Panc1 (cell line): Measurements from ENCODE around the gene TANC1. TPM values are rescaled to one million over a fixed set of nuclear protein-coding genes. Genes with fewer than 3 reads are reported as not detected.

ENCODE experiments used
- ATAC-seq: fragments of 200-7000 bp; cut with Tn5 transposase; 2 replicates; pipeline ENCODE4 v1.9.1; 2020; ENCODE audit warnings: mild to moderate bottlenecking, moderate library complexity
- BruUV-seq: library from RNA; stranded (reverse); fragments of 400-500 nt; replicated peaks from 2 replicates; lab custom pipeline; 2021; lab: Mats Ljungman, UMichigan
- CTCF ChIA-PET: fragments of 300-600 bp; sonication (Branson Sonifier 250); formaldehyde crosslinking; loops from one replicate; lab custom pipeline; 2022; ENCODE audit warnings: antibody characterized with exemption; lab: Charles Lee
- POLR2A ChIA-PET: fragments of 300-600 bp; sonication (Branson Sonifier 250); formaldehyde crosslinking; loops from one replicate; lab custom pipeline; 2022; ENCODE audit warnings: antibody characterized with exemption; lab: Charles Lee
- DNase-seq: peaks from one replicate; pipeline ENCODE4 v3.0.0-alpha.2; 2010; ENCODE audit warnings: low read depth, low spot score
- H3K27ac ChIP-seq: 2 replicates; pipeline ENCODE4 v1.5.1; 2011; ENCODE audit warnings: mild to moderate bottlenecking, low read length, inconsistent platforms
- H3K27me3 ChIP-seq: fragments of 200-500 bp; sonication (Bioruptor generic); 2 replicates; pipeline ENCODE4 v1.6.0; 2014; ENCODE audit warnings: low read length, inconsistent platforms; ENCODE audit not compliant: control insufficient read depth, insufficient read depth
- H3K36me3 ChIP-seq: fragments of 200-500 bp; sonication (Bioruptor generic); 2 replicates; pipeline ENCODE4 v1.5.1; 2014; ENCODE audit warnings: inconsistent platforms, mild to moderate bottlenecking, low read length, moderate library complexity; ENCODE audit not compliant: control insufficient read depth, insufficient read depth
- H3K4me1 ChIP-seq: 2 replicates; pipeline ENCODE4 v1.5.1; 2011; ENCODE audit warnings: inconsistent platforms, mild to moderate bottlenecking, low read length, moderate library complexity; ENCODE audit not compliant: control insufficient read depth, insufficient read depth
- H3K4me3 ChIP-seq, 2 experiments: 2 replicates each; pipeline ENCODE4 v1.5.1; 2011 to 2012; ENCODE audit warnings: low read depth in 2 of 2, low read length in 2 of 2, mild to moderate bottlenecking in 2 of 2, inconsistent platforms in 1 of 2, moderate library complexity in 1 of 2
- H3K9me3 ChIP-seq: fragments of 200-500 bp; sonication (Bioruptor generic); 2 replicates; pipeline ENCODE4 v1.5.1; 2014; ENCODE audit warnings: low read depth, mild to moderate bottlenecking, inconsistent platforms, low read length, moderate library complexity; ENCODE audit not compliant: control insufficient read depth, insufficient read depth
- CTCF ChIP-seq: fragments of 450-650 bp; IDR thresholded peaks from 2 replicates; pipeline ENCODE4 v1.5.1; 2017; ENCODE audit warnings: mild to moderate bottlenecking
- POLR2AphosphoS5 ChIP-seq: IDR thresholded peaks from 2 replicates; pipeline ENCODE4 v1.6.1; 2012; ENCODE audit warnings: mild to moderate bottlenecking, low read depth, low read length, moderate library complexity
- REST ChIP-seq, 2 experiments: IDR thresholded peaks; 2 replicates each; pipeline ENCODE4 v1.6.1; 2011 to 2012; ENCODE audit warnings: low read depth in 2 of 2, control low read depth in 1 of 2, low read length in 1 of 2, mild to moderate bottlenecking in 1 of 2, moderate library complexity in 1 of 2; ENCODE audit not compliant: insufficient read depth in 1 of 2
- SIN3A ChIP-seq: IDR thresholded peaks from 2 replicates; pipeline ENCODE4 v1.6.1; 2012; ENCODE audit warnings: low read depth, mild to moderate bottlenecking, low read length, moderate library complexity, borderline replicate concordance; ENCODE audit not compliant: insufficient read depth
- TCF7L2 ChIP-seq: IDR thresholded peaks from 2 replicates; pipeline ENCODE4 v1.6.1; 2011; ENCODE audit warnings: mild to moderate bottlenecking, low read depth, low read length, inconsistent platforms
- in situ Hi-C: cut with HindIII; loops from 2 replicates; pipeline ENCODE4 v1.10.0; 2016; ENCODE audit warnings: low sequenced_read_pairs, low pct_unique_long_range_greater_than_20kb
- intact Hi-C: fragments of 100-400 bp; cut with micrococcal nuclease; formaldehyde crosslinking; loops from one replicate; pipeline ENCODE4 v1.10.0; 2022; ENCODE audit not compliant: unreplicated experiment
- total RNA-seq: library from RNA; stranded (reverse); gene quantifications from one replicate; pipeline ENCODE4 v1.2.1, GENCODE V29; 2021; ENCODE audit not compliant: unreplicated experiment

Gene TANC1
- total RNA-seq, 1 experiment from 2014 or later = 44.3 TPM

GRCh38 chr2:158934170-158934569 is 34.3 kb upstream of the TANC1 start:
- H3K27ac ChIP-seq = no peak overlapping the region
- in situ Hi-C loops (no loop called here), intact Hi-C loops (no loop called here)
- no peak overlapping the region for H3K4me3 ChIP-seq
- ChIA-PET POLR2A (interaction anchor here (0.5 kb wide), 1 partner anchor 14 kb away, joined by 3 read pairs; no protein-coding TSS in a partner anchor), CTCF (interaction anchor here (0.5 kb wide), 1 partner anchor 863 kb away, joined by 5 read pairs; no protein-coding TSS in a partner anchor)
- ATAC-seq (no peak), DNase-seq (no peak)
- no peaks in the 10 kb centered on the region; the same call in 1 of the 2 replicates for H3K27me3 ChIP-seq
- H3K36me3 ChIP-seq = no peaks in the 10 kb centered on the region
- TF ChIP-seq SIN3A (no peak), POLR2AphosphoS5 (no peak), TCF7L2 (no peak), CTCF (no peak), REST (IDR thresholded peaks at IDR 0.05; ENCODE audit: insufficient read depth in 1 of 2, low read depth in 2 of 2, low read length in 1 of 2) (no peak)
- no peaks in the 10 kb centered on the region for H3K9me3 ChIP-seq
- no TSS peak for BruUV-seq
- H3K4me1 ChIP-seq = no peaks in the 10 kb centered on the region

GRCh38 chr2:158935617-158936016 is 32.8 kb upstream of the TANC1 start:
- Histone ChIP-seq H3K27ac (no peak overlapping the region), H3K27me3 (no peaks in the 10 kb centered on the region; the same call in 1 of the 2 replicates), H3K36me3 (no peaks in the 10 kb centered on the region), H3K9me3 (no peaks in the 10 kb centered on the region), H3K4me3 (no peak overlapping the region), H3K4me1 (no peaks in the 10 kb centered on the region)
- ATAC-seq (no peak), DNase-seq (no peak)
- ChIA-PET CTCF (no interaction called here), POLR2A (no interaction called here)
- in situ Hi-C loops (no loop called here), intact Hi-C loops (no loop called here)
- BruUV-seq = no TSS peak
- TF ChIP-seq SIN3A (no peak), CTCF (no peak), TCF7L2 (no peak), REST (IDR thresholded peaks at IDR 0.05; ENCODE audit: insufficient read depth in 1 of 2, low read depth in 2 of 2, low read length in 1 of 2) (no peak), POLR2AphosphoS5 (no peak)
